C4-2B (cell line): ENCODE measurements around the gene ISG20.
"Not testable (repeated sequence)": the region's sequence is repeated elsewhere in the genome, so short reads cannot be mapped to it uniquely, and the experiment has no call there.

ENCODE experiments used
- H3K27ac ChIP-seq: fragments of 450-650 bp; 2 replicates; pipeline ENCODE4 v1.5.1; 2017
- CTCF ChIP-seq: fragments of 450-650 bp; conservative IDR thresholded peaks from 2 replicates; pipeline ENCODE4 v1.5.1; 2017; ENCODE audit warnings: mild to moderate bottlenecking
- ZFX ChIP-seq: fragments of 450-650 bp; IDR thresholded peaks from 2 replicates; pipeline ENCODE4 v1.6.1; 2017

Gene ISG20

GRCh38 chr15:88637841-88638625 is 783 bp upstream of the ISG20 start:
- H3K27ac ChIP-seq: peak overlapping the region; percentile 77

GRCh38 chr15:88641959-88642452 is 3.2 kb downstream of the ISG20 start:
- no peak overlapping the region for H3K27ac ChIP-seq
- TF ChIP-seq CTCF (no peak), ZFX (no peak)

More at GRCh38 chr15:88637841-88638625, 783 bp upstream of the ISG20 start:
- TF ChIP-seq ZFX (no peak), CTCF (no peak)

GRCh38 chr15:88642514-88642913 is 3.7 kb downstream of the ISG20 start:
- H3K27ac ChIP-seq: not testable (repeated sequence)

GRCh38 chr15:88644741-88645140 is 5.9 kb downstream of the ISG20 start:
- TF ChIP-seq ZFX: no peak
- TF ChIP-seq CTCF: no peak
- no peak overlapping the region for H3K27ac ChIP-seq

GRCh38 chr15:88645171-88646087 is 6.6 kb downstream of the ISG20 start:
- no peak overlapping the region for H3K27ac ChIP-seq
- TF ChIP-seq CTCF: no peak
- TF ChIP-seq ZFX: no peak

GRCh38 chr15:88646088-88646405 is 7.2 kb downstream of the ISG20 start:
- TF ChIP-seq CTCF: no peak
- TF ChIP-seq ZFX: no peak
- no peak overlapping the region for H3K27ac ChIP-seq

- peak overlapping the region; percentile 42 for H3K27ac ChIP-seq
- TF ChIP-seq ZFX (no peak), CTCF (no peak)
Measured at GRCh38 chr15:88646951-88647350, 8.1 kb downstream of the ISG20 start.
